Vagina (tissue), 2 donors: ENCODE data around the gene FAM161A. TPM values are rescaled to one million over a fixed set of nuclear protein-coding genes. Genes with fewer than 3 reads are reported as not detected.
"Not testable (repeated sequence)": the region's sequence is repeated elsewhere in the genome, so short reads cannot be mapped to it uniquely, and the experiment has no call there.

Experiments used
- DNase-seq, 2 donors: peaks; one replicate each; pipeline ENCODE4 v3.0.0-alpha.2; 2017; ENCODE audit errors: extremely low spot score in 2 of 2
- H3K27ac ChIP-seq: fragments of 200-600 bp; sonication (generic); one replicate; pipeline ENCODE4 v1.5.1; 2019
- H3K27me3 ChIP-seq: fragments of 200-600 bp; sonication (generic); one replicate; pipeline ENCODE4 v1.5.1; 2019
- H3K36me3 ChIP-seq, 2 donors: fragments of 200-600 bp; sonication (generic); one replicate each; pipeline ENCODE4 v1.5.1; 2017 to 2019
- H3K4me1 ChIP-seq: fragments of 200-600 bp; sonication (generic); one replicate; pipeline ENCODE4 v1.5.1; 2019
- H3K4me3 ChIP-seq, 2 donors: fragments of 200-600 bp; sonication (generic); 1 replicate in 1 of 2; 2 replicates in 1 of 2; pipeline ENCODE4 v1.5.1; 2016 to 2019
- H3K9me3 ChIP-seq: fragments of 200-600 bp; sonication (generic); one replicate; pipeline ENCODE4 v1.5.1; 2019
- CTCF ChIP-seq, 3 experiments: fragments of 450-650 bp in 2 of 3; fragments of 200-600 bp in 1 of 3; sonication (generic) in 1 of 3; IDR thresholded peaks; one replicate each; pipeline ENCODE4 v1.5.1; 2017 to 2019; ENCODE audit warnings: antibody characterized with exemption in 3 of 3, mild to moderate bottlenecking in 2 of 3, moderate library complexity in 2 of 3
- POLR2A ChIP-seq, 2 donors: fragments of 450-650 bp; IDR thresholded peaks; one replicate each; pipeline ENCODE4 v1.6.1; 2017; ENCODE audit warnings: antibody characterized with exemption in 2 of 2, mild to moderate bottlenecking in 2 of 2, moderate library complexity in 2 of 2
- POLR2AphosphoS5 ChIP-seq, 2 donors: sonication (generic); formaldehyde crosslinking; IDR thresholded peaks; one replicate each; pipeline ENCODE4 v1.9.0; 2017; ENCODE audit warnings: antibody characterized with exemption in 2 of 2, mild to moderate bottlenecking in 2 of 2, low read depth in 1 of 2; ENCODE audit not compliant: insufficient read depth in 1 of 2
- intact Hi-C: fragments of 100-400 bp; cut with DNase I; formaldehyde crosslinking; loops from one replicate; pipeline ENCODE4 v1.15.1; 2023
- total RNA-seq: library from RNA; depleted of rRNA; stranded (reverse); fragments of >200 nt; gene quantifications from one replicate; pipeline ENCODE4 v1.2.3, GENCODE V29; 2016

Gene FAM161A
- total RNA-seq, 1 donor from 2014 or later: 2.5 TPM

- Histone ChIP-seq H3K9me3 (no peaks in the 10 kb centered on the region), H3K27me3 (no peaks in the 10 kb centered on the region), H3K36me3 (peaks cover 0 to 29% of the 10 kb centered on the region in 2 donors), H3K27ac (peak overlapping the region; percentile 97), H3K4me3 (peak overlapping the region; percentile 79), H3K4me1 (peaks cover 20% of the 10 kb centered on the region)
- TF ChIP-seq CTCF (IDR thresholded peaks at IDR 0.05) (no peak), POLR2A (IDR thresholded peaks at IDR 0.05) (no peak), POLR2AphosphoS5 (IDR thresholded peaks at IDR 0.05; ENCODE audit: insufficient read depth in 1 of 2, low read depth in 1 of 2) (no peak)
- intact Hi-C loops: no loop called here
- DNase-seq: no peak
These were observed 33.9 kb upstream of the FAM161A start for GRCh38 chr2:61887717-61888266.

- no peak overlapping the region for H3K4me3 ChIP-seq
- peak overlapping the region; percentile 2 for H3K27ac ChIP-seq
- TF ChIP-seq POLR2A (IDR thresholded peaks at IDR 0.05) (no peak), CTCF (IDR thresholded peaks at IDR 0.05) (no peak), POLR2AphosphoS5 (IDR thresholded peaks at IDR 0.05; ENCODE audit: insufficient read depth in 1 of 2, low read depth in 1 of 2) (no peak)
- intact Hi-C loops: no loop called here
- DNase-seq: no peak
- H3K9me3 ChIP-seq: no peaks in the 10 kb centered on the region
- peaks cover 0 to 46% of the 10 kb centered on the region in 2 donors for H3K36me3 ChIP-seq
- no peaks in the 10 kb centered on the region for H3K27me3 ChIP-seq
- H3K4me1 ChIP-seq: peaks cover 20% of the 10 kb centered on the region
These were observed 32.2 kb upstream of the FAM161A start for GRCh38 chr2:61885896-61886603.

- Histone ChIP-seq H3K4me1 (peaks cover 20% of the 10 kb centered on the region), H3K36me3 (peaks cover 0 to 78% of the 10 kb centered on the region in 2 donors), H3K4me3 (no peak overlapping the region), H3K27me3 (no peaks in the 10 kb centered on the region), H3K27ac (no peak overlapping the region), H3K9me3 (no peaks in the 10 kb centered on the region)
- TF ChIP-seq POLR2A (IDR thresholded peaks at IDR 0.05) (no peak), CTCF (IDR thresholded peaks at IDR 0.05) (no peak), POLR2AphosphoS5 (IDR thresholded peaks at IDR 0.05; ENCODE audit: insufficient read depth in 1 of 2, low read depth in 1 of 2) (no peak)
- intact Hi-C loops: no loop called here
- no peak for DNase-seq
These were observed 29.0 kb upstream of the FAM161A start for GRCh38 chr2:61882850-61883249.

GRCh38 chr2:61879351-61879750 lies 25.5 kb upstream of the FAM161A start:
- H3K4me3 ChIP-seq, intact Hi-C loops, H3K27ac ChIP-seq, H3K4me1 ChIP-seq, DNase-seq, H3K9me3 ChIP-seq, H3K27me3 ChIP-seq: not testable (repeated sequence)
- H3K36me3 ChIP-seq: peaks cover 0 to 92% of the 10 kb centered on the region in 2 donors

- Histone ChIP-seq H3K27me3 (no peaks in the 10 kb centered on the region), H3K27ac (no peak overlapping the region), H3K36me3 (peaks cover 0 to 92% of the 10 kb centered on the region in 2 donors), H3K4me3 (no peak overlapping the region), H3K9me3 (no peaks in the 10 kb centered on the region), H3K4me1 (no peaks in the 10 kb centered on the region)
- DNase-seq: no peak
- intact Hi-C loops: no loop called here
- TF ChIP-seq CTCF (IDR thresholded peaks at IDR 0.05) (no peak), POLR2AphosphoS5 (IDR thresholded peaks at IDR 0.05; ENCODE audit: insufficient read depth in 1 of 2, low read depth in 1 of 2) (no peak), POLR2A (IDR thresholded peaks at IDR 0.05) (no peak)
These were observed 24.9 kb upstream of the FAM161A start for GRCh38 chr2:61878761-61879160.
